ENCODE results near the gene SDCCAG8.
A peak's percentile ranks its signal among the peaks of the same experiment; 100 is the strongest.

DNA sequence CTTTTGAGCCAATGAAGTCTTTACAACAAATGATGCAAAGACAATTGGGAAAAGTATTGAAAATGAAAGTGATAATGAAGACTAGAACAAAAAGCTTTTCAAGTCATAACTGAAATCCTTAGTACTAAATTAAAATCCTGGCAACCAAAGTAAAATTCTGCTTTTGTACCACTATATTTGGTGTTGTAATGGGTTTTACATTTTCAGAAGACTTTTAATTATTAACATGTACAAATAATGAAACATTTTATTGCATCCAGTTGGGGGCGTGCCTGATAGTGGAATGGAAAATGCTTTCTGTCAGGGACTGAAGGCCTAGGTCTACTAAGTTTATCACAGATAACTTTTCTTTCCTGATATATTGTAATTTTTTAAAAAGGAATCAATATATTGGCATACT lies 89.4 kb downstream of the SDCCAG8 start:
- TF ChIP-seq, protein P1, sequence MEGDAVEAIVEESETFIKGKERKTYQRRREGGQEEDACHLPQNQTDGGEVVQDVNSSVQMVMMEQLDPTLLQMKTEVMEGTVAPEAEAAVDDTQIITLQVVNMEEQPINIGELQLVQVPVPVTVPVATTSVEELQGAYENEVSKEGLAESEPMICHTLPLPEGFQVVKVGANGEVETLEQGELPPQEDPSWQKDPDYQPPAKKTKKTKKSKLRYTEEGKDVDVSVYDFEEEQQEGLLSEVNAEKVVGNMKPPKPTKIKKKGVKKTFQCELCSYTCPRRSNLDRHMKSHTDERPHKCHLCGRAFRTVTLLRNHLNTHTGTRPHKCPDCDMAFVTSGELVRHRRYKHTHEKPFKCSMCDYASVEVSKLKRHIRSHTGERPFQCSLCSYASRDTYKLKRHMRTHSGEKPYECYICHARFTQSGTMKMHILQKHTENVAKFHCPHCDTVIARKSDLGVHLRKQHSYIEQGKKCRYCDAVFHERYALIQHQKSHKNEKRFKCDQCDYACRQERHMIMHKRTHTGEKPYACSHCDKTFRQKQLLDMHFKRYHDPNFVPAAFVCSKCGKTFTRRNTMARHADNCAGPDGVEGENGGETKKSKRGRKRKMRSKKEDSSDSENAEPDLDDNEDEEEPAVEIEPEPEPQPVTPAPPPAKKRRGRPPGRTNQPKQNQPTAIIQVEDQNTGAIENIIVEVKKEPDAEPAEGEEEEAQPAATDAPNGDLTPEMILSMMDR (IDR thresholded peaks at IDR 0.05) = peak in 2 of 3 experiments; percentile 14 to 21
- TF ChIP-seq EP300 (IDR thresholded peaks at IDR 0.05) = no peak
- no peak for TF ChIP-seq POLR2A (IDR thresholded peaks at IDR 0.05; ENCODE audit: low read depth)
- no peak for TF ChIP-seq POLR2AphosphoS5 (IDR thresholded peaks at IDR 0.05)

Data from esophagus muscularis mucosa (tissue), 4 donors.